A673 (cell line): Measurements from ENCODE around the gene WNT7A. TPM values are rescaled to one million over a fixed set of nuclear protein-coding genes. Genes with fewer than 3 reads are reported as not detected.

Experiments
- BruUV-seq: library from RNA; stranded (reverse); fragments of 400-500 nt; replicated peaks from 2 replicates; lab custom pipeline; 2021; lab: Mats Ljungman, UMichigan
- CTCF ChIA-PET: fragments of 300-600 bp; sonication (Branson Sonifier 250); formaldehyde crosslinking; loops from one replicate; lab custom pipeline; 2022; ENCODE audit warnings: antibody characterized with exemption; lab: Charles Lee
- POLR2A ChIA-PET: fragments of 300-600 bp; sonication (Branson Sonifier 250); formaldehyde crosslinking; loops from one replicate; lab custom pipeline; 2022; ENCODE audit warnings: antibody characterized with exemption; ENCODE audit not compliant: low non-redundant PET; lab: Charles Lee
- DNase-seq: peaks from one replicate; pipeline ENCODE4 v3.0.0-alpha.2; 2015; ENCODE audit warnings: low spot score
- H3K27ac ChIP-seq: fragments of 200-600 bp; sonication (generic); 2 replicates; pipeline ENCODE4 v1.5.1; 2016; ENCODE audit warnings: mixed run types, low read depth, mild to moderate bottlenecking, mixed read lengths, antibody characterized with exemption, low read length; ENCODE audit not compliant: poor library complexity, severe bottlenecking
- H3K27me3 ChIP-seq: fragments of 200-600 bp; sonication (generic); replicated peaks from 2 replicates; pipeline ENCODE4 v1.6.1; 2017; ENCODE audit warnings: mixed run types, low read depth, mild to moderate bottlenecking, mixed read lengths, antibody characterized with exemption, low read length; ENCODE audit not compliant: insufficient read depth, poor library complexity
- H3K36me3 ChIP-seq: fragments of 200-600 bp; sonication (generic); 2 replicates; pipeline ENCODE4 v1.6.1; 2016; ENCODE audit warnings: mixed run types, mild to moderate bottlenecking, mixed read lengths, antibody characterized with exemption, low read length; ENCODE audit not compliant: insufficient read depth, poor library complexity, severe bottlenecking
- H3K4me1 ChIP-seq: fragments of 200-600 bp; sonication (generic); 2 replicates; pipeline ENCODE4 v1.6.1; 2017; ENCODE audit warnings: mixed run types, mild to moderate bottlenecking, mixed read lengths, antibody characterized with exemption, low read length; ENCODE audit not compliant: insufficient read depth, poor library complexity, severe bottlenecking
- H3K4me3 ChIP-seq: fragments of 200-600 bp; sonication (generic); 2 replicates; pipeline ENCODE4 v1.5.1; 2016; ENCODE audit warnings: low read depth, mixed run types, mild to moderate bottlenecking, mixed read lengths, low read length; ENCODE audit not compliant: poor library complexity, severe bottlenecking
- H3K9me3 ChIP-seq: fragments of 200-600 bp; sonication (generic); 2 replicates; pipeline ENCODE4 v1.6.1; 2016; ENCODE audit warnings: mixed run types, low read depth, mild to moderate bottlenecking, mixed read lengths, antibody characterized with exemption, low read length; ENCODE audit not compliant: poor library complexity, severe bottlenecking
- EZH2 ChIP-seq: fragments of 200-600 bp; sonication (generic); IDR thresholded peaks from 2 replicates; pipeline ENCODE4 v1.6.1; 2017; ENCODE audit warnings: borderline replicate concordance, low read depth, mild to moderate bottlenecking, mixed read lengths, antibody characterized with exemption, low read length; ENCODE audit not compliant: poor library complexity, severe bottlenecking
- intact Hi-C: fragments of 100-400 bp; cut with micrococcal nuclease; formaldehyde crosslinking; loops from one replicate; pipeline ENCODE4 v1.10.0; 2022; ENCODE audit not compliant: unreplicated experiment
- total RNA-seq: library from RNA; stranded (reverse); gene quantifications from 2 replicates; pipeline ENCODE4 v1.2.3, GENCODE V29; 2021
- TF ChIP-seq, protein P1 (sequence below): fragments of 300-800, 200-600 bp; sonication (generic); conservative IDR thresholded peaks from 2 replicates; pipeline ENCODE4 v1.5.1; 2017; ENCODE audit warnings: low read depth, mild to moderate bottlenecking, antibody characterized with exemption, low read length, moderate library complexity, mixed read lengths

Gene WNT7A
- total RNA-seq, 1 experiment from 2014 or later: not detected

- Histone ChIP-seq H3K36me3 (no peaks in the 10 kb centered on the region), H3K4me3 (no peak overlapping the region), H3K4me1 (no peaks in the 10 kb centered on the region), H3K27ac (no peak overlapping the region), H3K27me3 (peaks cover 62% of the 10 kb centered on the region), H3K9me3 (no peaks in the 10 kb centered on the region)
- TF ChIP-seq EZH2: no peak
- TF ChIP-seq, protein P1, sequence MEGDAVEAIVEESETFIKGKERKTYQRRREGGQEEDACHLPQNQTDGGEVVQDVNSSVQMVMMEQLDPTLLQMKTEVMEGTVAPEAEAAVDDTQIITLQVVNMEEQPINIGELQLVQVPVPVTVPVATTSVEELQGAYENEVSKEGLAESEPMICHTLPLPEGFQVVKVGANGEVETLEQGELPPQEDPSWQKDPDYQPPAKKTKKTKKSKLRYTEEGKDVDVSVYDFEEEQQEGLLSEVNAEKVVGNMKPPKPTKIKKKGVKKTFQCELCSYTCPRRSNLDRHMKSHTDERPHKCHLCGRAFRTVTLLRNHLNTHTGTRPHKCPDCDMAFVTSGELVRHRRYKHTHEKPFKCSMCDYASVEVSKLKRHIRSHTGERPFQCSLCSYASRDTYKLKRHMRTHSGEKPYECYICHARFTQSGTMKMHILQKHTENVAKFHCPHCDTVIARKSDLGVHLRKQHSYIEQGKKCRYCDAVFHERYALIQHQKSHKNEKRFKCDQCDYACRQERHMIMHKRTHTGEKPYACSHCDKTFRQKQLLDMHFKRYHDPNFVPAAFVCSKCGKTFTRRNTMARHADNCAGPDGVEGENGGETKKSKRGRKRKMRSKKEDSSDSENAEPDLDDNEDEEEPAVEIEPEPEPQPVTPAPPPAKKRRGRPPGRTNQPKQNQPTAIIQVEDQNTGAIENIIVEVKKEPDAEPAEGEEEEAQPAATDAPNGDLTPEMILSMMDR: no peak
- no peak for DNase-seq
- ChIA-PET CTCF (no interaction called here), POLR2A (no interaction called here)
- no TSS peak for BruUV-seq
- intact Hi-C loops: loop anchor here (10.0 kb wide), 1 partner anchor 388 kb away; no protein-coding TSS in a partner anchor
Observed at GRCh38 chr3:13882876-13883275, 3.0 kb upstream of the WNT7A start.

GRCh38 chr3:13881536-13882410 lies 1.9 kb upstream of the WNT7A start:
- CTCF ChIA-PET: interaction anchor here (0.6 kb wide), 1 partner anchor 56 kb away, joined by 4 read pairs; no protein-coding TSS in a partner anchor
- DNase-seq: no peak
- intact Hi-C loops: loop anchor here (10.0 kb wide), 1 partner anchor 387 kb away; no protein-coding TSS in a partner anchor

GRCh38 chr3:13880811-13881156 lies 913 bp upstream of the WNT7A start:
- CTCF ChIA-PET: interaction anchor here (0.6 to 1.4 kb wide), 3 partner anchors 16 to 223 kb away, joined by 3 to 8 read pairs (median 4); no protein-coding TSS in a partner anchor
- H3K27ac ChIP-seq: no peak overlapping the region
- peak overlapping the region; percentile 17 for H3K4me3 ChIP-seq
- no TSS peak for BruUV-seq
- no peaks in the 10 kb centered on the region for H3K4me1 ChIP-seq
- POLR2A ChIA-PET: no interaction called here
- intact Hi-C loops: loop anchor here (1.0 to 10.0 kb wide), 2 partner anchors 222 to 386 kb away; no protein-coding TSS in a partner anchor
- no peak for TF ChIP-seq EZH2
- TF ChIP-seq, protein P1: no peak
- no peak for DNase-seq
- H3K9me3 ChIP-seq: no peaks in the 10 kb centered on the region
- peaks cover 83% of the 10 kb centered on the region for H3K27me3 ChIP-seq
- no peaks in the 10 kb centered on the region for H3K36me3 ChIP-seq

More at GRCh38 chr3:13881536-13882410, 1.9 kb upstream of the WNT7A start:
- no peaks in the 10 kb centered on the region for H3K4me1 ChIP-seq
- TF ChIP-seq, protein P1: no peak
- TF ChIP-seq EZH2: no peak
- no TSS peak for BruUV-seq
- H3K27ac ChIP-seq: no peak overlapping the region
- POLR2A ChIA-PET: no interaction called here
- H3K4me3 ChIP-seq: no peak overlapping the region
- H3K36me3 ChIP-seq: no peaks in the 10 kb centered on the region
- H3K27me3 ChIP-seq: peaks cover 73% of the 10 kb centered on the region
- H3K9me3 ChIP-seq: no peaks in the 10 kb centered on the region
